ENCODE data around the gene VMAC. TPM values are rescaled to one million over a fixed set of nuclear protein-coding genes. Genes with fewer than 3 reads are reported as not detected.

Gene VMAC
- total RNA-seq, 1 donor from 2014 or later: 3.1 TPM

- no peaks in the 10 kb centered on the region for H3K27me3 Mint-ChIP-seq (ENCODE audit: low read depth)
- H3K9me3 Mint-ChIP-seq: no peaks in the 10 kb centered on the region
- no peak overlapping the region for H3K4me3 Mint-ChIP-seq (ENCODE audit: low read depth)
- H3K4me1 Mint-ChIP-seq (ENCODE audit: low read depth): peaks cover 50% of the 10 kb centered on the region
- no peak for DNase-seq (ENCODE audit: low spot score)
- no peak overlapping the region for H3K27ac Mint-ChIP-seq
- intact Hi-C loops (cut with micrococcal nuclease): no loop called here
- H3K36me3 Mint-ChIP-seq (ENCODE audit: low read depth): peaks cover 14% of the 10 kb centered on the region
These were observed 53.6 kb downstream of the VMAC start for GRCh38 chr19:5958074-5958850.

- H3K4me3 Mint-ChIP-seq (ENCODE audit: low read depth): no peak overlapping the region
- intact Hi-C loops (cut with micrococcal nuclease): no loop called here
- no peaks in the 10 kb centered on the region for H3K27me3 Mint-ChIP-seq (ENCODE audit: low read depth)
These were observed 54.1 kb downstream of the VMAC start for GRCh38 chr19:5958851-5959122.

GRCh38 chr19:5959260-5960004, 54.8 kb downstream of the VMAC start:
- H3K36me3 Mint-ChIP-seq (ENCODE audit: low read depth): peaks cover 11% of the 10 kb centered on the region
- no peaks in the 10 kb centered on the region for H3K9me3 Mint-ChIP-seq
- H3K4me3 Mint-ChIP-seq (ENCODE audit: low read depth): no peak overlapping the region
- DNase-seq (ENCODE audit: low spot score): no peak
- peak overlapping the region; percentile 25 for H3K27ac Mint-ChIP-seq
- peaks cover 44% of the 10 kb centered on the region for H3K4me1 Mint-ChIP-seq (ENCODE audit: low read depth)
- no peaks in the 10 kb centered on the region for H3K27me3 Mint-ChIP-seq (ENCODE audit: low read depth)
- intact Hi-C loops (cut with micrococcal nuclease): loop anchor here (10.0 kb wide), 1 partner anchor 155 kb away; the partner anchor contains the start of gene NRTN

More at GRCh38 chr19:5958851-5959122, 54.1 kb downstream of the VMAC start:
- H3K36me3 Mint-ChIP-seq (ENCODE audit: low read depth): peaks cover 14% of the 10 kb centered on the region
- H3K4me1 Mint-ChIP-seq (ENCODE audit: low read depth): peaks cover 48% of the 10 kb centered on the region
- peak overlapping the region; percentile 25 for H3K27ac Mint-ChIP-seq
- H3K9me3 Mint-ChIP-seq: no peaks in the 10 kb centered on the region
- DNase-seq (ENCODE audit: low spot score): no peak

Other genes starting within 250 kb of the VMAC start
- 54.3 and 60.9 TPM in 2 replicates for gene MICOS13, start 224.4 kb upstream of the VMAC start, total RNA-seq
- 2.0 and 2.5 TPM in 2 replicates for gene HSD11B1L, start 223.8 kb upstream of the VMAC start, total RNA-seq
- 996 and 1,031 TPM in 2 replicates for gene RPL36, start 214.6 kb upstream of the VMAC start, total RNA-seq
- gene LONP1, start 184.7 kb upstream of the VMAC start, total RNA-seq: 192 and 196 TPM in 2 replicates
- not detected in 2 replicates for gene CATSPERD, start 184.2 kb upstream of the VMAC start, total RNA-seq
- gene PRR22, start 120.1 kb upstream of the VMAC start, total RNA-seq: 5.7 and 6.1 TPM in 2 replicates
- 74.0 and 84.3 TPM in 2 replicates for gene DUS3L, start 113.7 kb upstream of the VMAC start, total RNA-seq
- gene NRTN, start 99.8 kb upstream of the VMAC start, total RNA-seq: 0.85 and 0.87 TPM in 2 replicates
- not detected in 2 replicates for gene FUT6, start 65.2 kb upstream of the VMAC start, total RNA-seq
- not detected in 2 replicates for gene FUT3, start 53.4 kb upstream of the VMAC start, total RNA-seq
- not detected in 2 replicates for gene FUT5, start 34.3 kb upstream of the VMAC start, total RNA-seq
- 230 and 246 TPM in 2 replicates for gene NDUFA11, start 1.1 kb upstream of the VMAC start, total RNA-seq
- 3.3 and 4.8 TPM in 2 replicates for gene CAPS, start 9.4 kb downstream of the VMAC start, total RNA-seq
- 98.2 and 105 TPM in 2 replicates for gene RANBP3, start 73.3 kb downstream of the VMAC start, total RNA-seq
- 8.7 and 12.5 TPM in 2 replicates for gene RFX2, start 205.6 kb downstream of the VMAC start, total RNA-seq
- not detected in 2 replicates for gene ACSBG2, start 230.8 kb downstream of the VMAC start, total RNA-seq